CD4-positive, alpha-beta T cell treated with Interleukin-4 for 4 hours (primary cell): ENCODE results near the gene CAMSAP3.

Experiments
- DNase-seq: peaks from one replicate; pipeline ENCODE4 v3.0.0-alpha.2; 2020

Gene CAMSAP3

DNA sequence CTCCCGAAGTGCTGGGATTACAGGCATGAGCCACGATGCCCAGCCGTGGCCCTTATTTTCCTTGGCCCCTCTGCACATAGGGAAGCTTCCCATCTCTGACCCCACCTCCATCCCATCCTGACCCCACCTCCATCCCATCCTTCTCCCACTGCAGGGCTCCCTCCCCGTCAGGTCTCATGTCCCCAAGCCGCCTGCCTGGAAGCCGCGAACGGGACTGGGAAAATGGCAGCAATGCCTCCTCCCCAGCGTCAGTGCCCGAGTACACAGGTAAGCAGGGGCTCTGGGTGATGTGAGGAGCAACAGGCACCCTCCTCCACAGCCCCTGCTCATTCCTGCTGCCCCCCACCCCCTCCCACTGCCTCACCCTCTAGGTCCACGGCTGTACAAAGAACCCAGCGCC is 21.5 kb downstream of the CAMSAP3 start:
- no peak for DNase-seq

DNA sequence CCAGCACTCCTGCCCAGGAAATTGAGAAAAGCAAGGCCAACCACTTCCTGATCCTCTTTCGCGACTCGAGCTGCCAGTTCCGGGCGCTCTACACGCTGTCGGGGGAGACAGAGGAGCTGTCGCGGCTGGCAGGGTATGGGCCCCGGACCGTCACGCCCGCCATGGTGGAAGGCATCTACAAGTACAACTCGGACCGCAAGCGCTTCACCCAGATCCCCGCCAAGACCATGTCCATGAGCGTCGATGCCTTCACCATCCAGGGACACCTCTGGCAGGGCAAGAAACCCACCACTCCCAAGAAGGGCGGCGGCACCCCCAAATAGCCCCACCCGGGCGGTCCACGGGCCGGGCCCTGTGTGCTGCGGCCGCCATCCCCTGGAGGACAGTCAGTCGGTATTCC is 22.1 kb downstream of the CAMSAP3 start:
- DNase-seq: no peak

DNA sequence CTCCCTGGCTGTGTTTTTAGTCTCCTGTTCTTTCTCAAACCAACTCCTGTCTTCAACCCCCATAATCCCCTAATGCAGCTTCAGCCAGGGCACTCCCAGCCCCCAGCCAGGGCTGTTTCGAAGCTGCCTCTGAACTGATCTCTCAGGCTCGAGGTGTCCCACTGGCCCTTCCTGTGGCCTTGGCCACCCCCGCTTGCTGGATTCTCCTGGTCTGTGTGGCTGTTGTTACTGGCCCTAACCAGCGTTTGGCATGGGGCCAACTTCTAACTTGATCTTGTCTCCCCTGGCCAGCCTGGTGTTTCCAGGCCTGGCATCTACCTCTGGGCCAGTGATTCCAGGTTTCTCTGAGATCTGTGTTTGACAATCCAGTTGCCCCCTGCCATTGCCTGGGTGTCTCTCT is 22.7 kb downstream of the CAMSAP3 start:
- DNase-seq: no peak

DNA sequence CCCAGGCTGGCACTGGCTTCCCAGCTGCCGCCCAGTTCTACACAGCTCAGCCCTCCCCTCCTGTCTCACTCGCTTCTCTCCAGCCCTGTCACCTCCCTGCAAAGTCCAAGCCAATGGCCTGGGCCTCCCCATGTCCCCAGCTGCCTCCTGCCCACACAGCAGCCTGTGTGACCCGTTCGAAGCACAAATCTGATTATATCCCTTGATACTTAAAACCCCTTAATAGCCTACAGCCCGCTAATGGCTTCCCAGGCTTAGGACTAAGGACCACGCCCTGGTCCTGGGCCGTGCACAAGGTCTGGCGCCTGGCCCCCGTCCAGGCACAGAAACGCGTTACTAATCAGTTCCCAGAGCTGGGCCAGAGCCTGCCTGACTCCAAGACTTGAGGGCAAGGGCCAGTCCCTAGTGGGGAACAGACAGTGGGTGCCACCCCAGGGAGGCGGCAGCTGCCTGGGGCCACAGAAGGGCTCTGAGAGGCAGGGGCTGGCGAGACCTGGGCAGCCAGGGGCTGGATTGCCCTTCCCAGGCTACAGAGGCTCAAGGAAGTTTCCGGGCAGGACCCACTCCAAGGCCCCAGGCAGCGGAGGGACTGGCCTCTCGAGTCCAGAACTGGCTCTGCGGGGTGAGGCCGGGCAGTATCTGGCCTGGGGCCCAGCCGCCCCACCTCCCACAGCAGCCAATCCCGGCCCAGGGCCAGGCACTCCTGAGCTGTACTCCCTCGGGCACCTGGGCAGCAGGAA is 23.3 kb downstream of the CAMSAP3 start:
- no peak for DNase-seq

DNA sequence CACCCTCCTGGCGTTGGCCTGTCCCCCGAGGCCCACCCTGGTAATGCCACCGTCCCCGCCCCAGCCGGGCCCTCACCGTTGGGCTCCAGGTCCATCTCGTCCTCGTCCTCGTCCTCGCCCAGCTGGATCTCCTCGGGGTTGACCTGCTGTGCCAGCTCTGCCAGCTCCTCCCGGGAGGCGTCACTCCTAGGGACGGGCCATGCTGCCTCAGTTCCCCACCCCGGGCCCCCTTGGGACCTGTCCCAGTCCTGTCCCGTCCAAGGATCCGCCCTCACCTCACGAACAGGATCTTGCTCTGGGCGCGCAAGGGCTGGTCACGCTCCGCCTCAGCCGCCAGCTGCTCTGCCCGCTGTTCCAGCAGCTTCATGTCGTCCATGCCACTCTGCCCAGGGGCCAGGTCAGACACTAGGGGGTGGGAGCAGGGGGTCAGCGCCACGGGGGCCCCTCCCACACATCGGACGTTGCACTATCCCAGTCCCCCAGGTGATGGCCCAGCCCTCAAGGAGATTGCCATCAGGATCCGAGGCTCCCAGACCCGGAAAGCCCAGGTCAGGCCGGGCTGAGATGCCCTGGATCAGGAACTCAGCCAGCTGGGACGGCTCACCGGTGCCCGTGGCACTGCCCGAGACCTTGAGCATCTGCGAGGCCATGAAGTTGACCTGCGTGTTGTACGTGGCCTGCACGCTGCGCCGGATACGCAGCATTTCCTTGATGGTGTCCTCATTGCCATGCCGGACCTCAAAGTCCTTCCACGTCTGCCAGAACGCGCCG is 24.2 kb downstream of the CAMSAP3 start:
- DNase-seq: no peak

DNA sequence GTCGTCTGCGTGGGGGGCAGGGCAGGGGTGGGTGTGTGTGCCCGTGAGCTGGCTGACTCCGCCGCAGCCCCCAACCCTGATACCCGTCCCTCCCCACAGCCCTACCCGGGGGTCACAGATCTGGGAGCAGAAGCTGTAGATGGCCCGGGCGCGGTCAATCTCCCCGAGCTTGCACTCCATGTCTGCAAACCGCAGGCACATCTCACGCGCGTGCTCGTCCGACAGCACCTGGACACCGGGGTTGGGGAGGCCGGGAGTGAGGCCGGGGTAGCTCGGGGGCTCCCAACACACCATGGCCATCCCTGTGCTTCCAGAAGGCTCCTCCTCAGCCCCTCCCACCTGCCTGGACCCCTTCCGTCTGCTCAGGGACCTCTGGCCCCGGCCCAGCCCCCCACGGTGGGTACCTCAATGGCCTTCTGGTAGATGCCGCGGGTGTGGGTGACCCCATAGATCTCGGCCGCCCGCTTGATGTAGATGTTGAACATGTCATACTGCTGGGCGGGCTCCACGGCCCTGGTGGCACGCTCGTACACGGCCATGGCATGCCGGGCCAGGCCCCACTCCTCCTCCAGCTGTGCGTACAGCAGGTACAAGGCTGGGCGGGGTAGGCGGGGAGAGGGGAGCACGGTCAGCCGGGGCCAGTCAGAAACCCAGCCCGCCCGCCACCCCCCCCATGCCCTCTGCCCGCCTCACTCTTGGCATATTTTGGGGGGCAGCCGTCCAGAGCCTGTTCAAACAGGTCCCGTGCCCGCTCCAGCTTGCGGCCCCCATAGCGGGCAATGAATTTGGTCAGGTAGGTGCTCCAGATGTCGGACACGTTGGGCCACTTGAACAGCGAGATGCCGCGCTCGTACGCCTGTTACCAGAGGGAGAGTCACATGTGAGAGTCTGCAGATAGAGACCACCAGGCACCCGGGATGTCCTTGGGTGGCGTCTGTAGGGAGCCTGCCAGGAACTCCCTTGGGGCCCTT is 25.1 kb downstream of the CAMSAP3 start:
- DNase-seq: no peak

DNA sequence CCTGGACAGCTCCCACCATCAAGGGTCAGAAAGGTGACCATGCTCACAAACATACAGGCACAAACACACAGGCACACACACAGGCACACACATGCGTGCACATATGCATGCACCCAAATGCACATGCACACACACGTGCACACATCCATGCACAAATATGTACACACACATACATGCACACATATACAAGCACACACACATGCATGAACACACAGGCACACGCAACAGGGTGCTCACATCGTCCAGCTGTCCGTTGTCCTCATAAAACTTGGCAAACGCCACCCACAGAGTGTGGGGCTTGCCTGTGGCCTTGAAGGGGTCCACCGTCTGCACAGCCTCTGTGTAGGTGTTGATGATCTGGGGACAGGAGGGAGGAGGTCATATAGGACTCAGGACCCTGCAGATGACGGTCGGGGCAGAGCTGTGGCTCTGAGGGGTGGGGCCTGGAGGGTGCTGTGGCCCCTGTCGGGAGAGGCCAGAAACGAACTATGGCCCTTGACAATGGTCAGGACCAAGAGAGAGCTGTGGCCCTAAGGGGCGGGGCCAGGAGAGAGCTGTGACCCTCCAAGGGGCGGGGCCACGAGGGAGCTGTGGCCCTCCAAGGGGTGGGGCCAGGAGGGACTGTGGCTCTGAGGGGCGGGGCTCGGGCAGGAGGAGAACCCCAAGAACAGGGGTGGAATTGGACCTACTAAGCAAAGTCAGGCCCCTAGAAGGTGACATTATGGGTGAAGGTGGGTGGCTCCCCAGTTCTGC is 27.4 kb downstream of the CAMSAP3 start:
- no peak for DNase-seq

DNA sequence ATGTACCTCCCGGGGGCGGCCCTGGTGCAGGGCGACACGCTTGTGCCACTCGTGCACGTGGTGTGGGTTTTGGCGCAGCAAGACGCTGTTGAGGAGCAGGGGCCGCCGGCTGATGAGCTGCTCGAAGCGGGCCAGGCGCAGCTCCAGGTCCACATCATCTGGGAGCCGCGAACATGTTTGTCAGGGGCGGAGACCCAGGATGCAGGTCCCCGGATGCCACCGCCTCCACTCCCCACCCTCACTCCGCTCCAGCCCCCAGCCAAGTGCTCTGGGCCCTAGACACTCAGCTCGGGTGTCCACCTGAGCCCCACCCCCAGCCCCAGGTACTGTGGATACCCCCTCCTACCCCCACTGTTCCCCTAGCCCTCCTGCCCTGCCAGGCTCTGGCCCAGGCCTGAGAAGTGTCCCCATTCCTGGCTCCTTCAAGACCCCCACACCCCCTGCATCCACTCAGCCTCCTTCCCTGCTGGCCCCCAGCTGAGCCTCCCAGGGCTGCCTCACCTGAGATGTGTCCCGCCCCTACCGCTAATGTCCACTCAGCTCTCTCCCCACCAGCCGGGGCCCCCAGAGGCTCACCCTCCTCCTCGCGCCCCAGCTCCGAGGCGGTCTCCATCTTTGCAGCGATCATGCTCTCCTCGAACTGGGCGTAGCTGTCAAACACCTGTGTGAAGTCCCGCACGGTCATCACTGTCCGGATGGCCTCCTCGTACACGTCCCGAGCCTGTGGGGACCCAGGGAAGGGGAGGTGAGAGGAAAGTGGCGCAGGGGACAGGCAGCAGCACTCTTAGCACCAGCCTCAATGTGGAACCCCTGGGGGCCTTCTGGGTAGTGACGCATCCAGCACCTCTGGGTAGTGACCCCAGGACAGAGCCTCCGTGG is 28.3 kb downstream of the CAMSAP3 start:
- DNase-seq: no peak

DNA sequence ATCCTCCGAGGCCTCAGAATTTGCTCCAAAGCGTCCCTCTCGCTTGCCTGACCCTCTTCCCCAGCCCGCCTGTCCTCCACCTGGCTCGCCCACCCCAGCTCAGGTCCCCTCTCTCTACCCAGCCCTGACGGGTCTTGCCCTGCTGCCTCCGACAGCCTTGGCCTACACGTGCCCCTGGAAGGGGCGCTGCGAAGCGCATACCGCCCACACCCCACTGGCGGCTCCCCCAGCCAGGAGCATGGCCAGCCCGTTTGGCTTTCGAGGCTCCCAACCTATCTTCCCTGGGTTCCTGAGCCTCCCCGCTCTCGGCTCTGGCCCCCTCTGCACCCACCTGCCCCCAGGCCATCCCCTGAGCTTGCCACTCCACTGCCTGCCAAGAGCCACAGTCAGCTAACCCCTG is 29.1 kb downstream of the CAMSAP3 start:
- no peak for DNase-seq

DNA sequence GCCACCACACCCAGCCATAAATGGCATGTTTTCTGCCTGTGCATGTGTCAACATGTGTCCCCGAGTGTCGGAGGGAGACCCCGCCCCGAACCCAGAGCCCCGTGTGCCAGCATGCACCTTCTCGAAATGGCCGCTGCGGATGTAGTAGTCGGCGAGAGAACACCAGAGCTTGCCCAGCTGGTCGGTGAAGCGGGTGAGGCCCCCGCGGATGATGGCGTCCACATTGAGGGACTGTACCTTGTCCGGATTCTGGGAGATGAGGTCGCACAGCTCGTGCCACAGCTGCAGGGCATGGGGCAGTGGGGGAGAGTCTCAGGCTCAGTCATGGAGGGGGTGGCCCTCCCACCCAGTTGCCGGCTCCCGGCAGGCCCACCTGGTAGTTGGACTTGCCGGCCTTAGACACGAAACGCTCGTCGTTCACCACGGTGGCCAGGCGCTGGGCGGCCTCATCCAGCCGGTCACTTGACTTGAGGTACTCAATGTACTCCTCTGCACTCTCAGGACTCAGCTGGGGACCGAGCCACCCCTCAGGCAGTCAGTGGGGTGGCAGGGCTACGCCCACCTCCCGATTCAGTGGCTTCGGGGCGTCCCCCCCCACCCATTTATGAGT is 30.2 kb downstream of the CAMSAP3 start:
- no peak for DNase-seq

DNA sequence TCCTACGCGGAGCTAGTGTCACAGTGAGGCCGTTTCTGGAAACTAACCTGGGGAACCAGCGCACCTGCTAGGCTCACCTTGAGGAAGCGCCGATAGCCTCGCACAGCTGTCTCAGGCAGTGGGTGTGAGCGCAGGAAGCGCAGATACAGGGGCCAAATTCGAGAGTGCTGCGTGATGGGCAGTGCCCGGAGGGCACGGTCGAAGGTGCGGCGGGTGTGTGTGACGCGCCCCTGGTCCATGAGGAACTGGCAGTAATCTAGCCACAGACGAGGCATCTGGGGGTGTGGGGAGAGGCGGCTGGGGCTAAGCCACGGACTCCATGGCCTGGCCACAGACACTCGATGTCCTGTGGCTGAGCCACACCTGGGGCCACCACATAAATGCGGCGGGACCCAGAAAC is 31.5 kb downstream of the CAMSAP3 start:
- DNase-seq: no peak

DNA sequence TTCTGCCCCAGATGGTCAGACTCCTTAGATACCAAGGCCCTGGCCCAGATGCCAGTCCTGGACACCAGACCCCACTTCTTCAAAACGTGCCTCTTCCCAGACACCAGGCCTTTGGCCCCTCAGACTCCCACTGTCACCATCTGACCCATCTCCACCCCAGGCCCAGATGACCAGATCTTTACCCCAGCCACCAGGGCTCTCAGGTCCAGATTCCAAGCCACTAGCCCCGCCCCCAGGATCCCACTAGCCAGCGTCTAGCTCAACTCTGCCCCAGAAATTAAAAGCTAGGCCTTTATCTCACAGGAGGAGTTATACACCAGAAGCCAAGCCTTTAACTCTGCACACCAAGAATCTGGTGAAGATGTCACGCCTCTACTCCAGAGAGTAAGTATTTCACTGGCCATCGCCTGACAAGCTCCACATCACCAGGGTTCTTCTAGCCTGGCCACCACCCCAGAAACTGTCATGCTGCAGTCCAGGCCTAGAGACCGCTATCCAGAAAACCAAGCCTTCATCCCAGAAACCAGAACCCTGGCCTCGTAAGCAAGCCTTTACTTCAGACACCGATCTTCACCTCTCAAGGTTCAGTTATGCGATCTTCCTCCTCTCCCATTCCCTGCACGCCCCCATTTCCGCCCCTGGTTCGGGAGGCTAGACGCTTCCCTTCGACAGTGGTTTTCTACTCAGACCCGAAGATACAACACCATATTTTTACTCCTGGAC is 33.1 kb downstream of the CAMSAP3 start:
- DNase-seq: no peak

DNA sequence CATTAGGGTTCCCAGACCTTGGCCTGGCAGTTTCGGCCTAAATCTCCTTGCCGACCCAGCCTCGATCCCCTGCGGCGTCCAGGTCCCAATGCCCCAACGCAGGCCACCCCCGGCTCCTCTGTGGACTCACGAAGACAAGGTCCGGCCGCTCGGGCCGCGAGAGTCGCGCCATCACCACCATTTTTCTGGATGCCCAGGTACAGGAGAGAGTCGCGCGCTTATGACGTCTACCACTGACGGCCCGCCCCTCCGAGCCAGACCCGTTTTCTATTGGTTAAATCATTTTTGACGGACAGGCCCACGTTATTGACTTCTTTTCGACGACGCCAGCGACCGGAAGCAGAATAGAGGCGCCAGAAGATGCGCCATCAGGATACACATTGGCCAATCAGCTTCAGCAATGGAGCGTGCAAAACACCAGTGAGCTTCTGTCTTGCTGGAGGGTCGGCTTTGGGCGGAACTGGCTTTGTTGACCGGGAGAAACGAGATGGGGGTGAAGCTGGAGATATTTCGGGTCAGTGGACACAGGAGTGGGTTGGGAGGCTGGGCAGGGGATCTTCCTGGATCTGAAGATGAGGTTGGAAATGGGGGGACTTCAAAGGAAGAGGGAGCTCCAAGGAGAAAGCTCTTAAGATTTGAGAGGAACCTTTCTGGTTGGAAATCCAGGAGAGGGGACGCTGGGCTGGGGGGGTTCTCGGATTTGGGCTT is 33.8 kb downstream of the CAMSAP3 start, which contains the start of the genes PET100 and XAB2:
Gene PET100 (plus strand): TSS at position 447 of the 708 bp plus-strand sequence. CDS start 41 bp downstream, at position 488.
Gene XAB2 (minus strand): TSS at position 199 of the 708 bp plus-strand sequence. CDS start 18 bp downstream, at position 181.
- peak; percentile 98 for DNase-seq

DNA sequence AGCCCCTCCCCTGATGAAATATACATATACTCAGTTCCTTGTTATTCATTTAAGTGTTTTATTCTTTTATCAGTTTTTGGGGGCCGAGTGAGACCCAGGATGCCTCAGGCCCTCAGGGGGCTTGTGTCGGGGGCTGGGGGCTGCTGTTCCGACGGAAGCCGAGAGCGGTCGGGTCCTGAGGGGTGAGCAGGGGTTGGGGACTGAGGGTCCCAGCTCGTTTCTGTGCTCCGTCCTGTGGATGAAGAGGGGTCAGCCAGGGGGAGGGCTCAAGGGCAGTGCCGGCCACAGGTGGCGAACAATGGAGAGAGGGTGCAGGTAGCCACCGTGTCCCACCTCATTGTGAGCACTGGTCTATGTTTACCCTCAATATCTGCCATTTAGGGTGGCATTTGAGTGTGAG is 35.9 kb downstream of the CAMSAP3 start:
- DNase-seq: no peak

DNA sequence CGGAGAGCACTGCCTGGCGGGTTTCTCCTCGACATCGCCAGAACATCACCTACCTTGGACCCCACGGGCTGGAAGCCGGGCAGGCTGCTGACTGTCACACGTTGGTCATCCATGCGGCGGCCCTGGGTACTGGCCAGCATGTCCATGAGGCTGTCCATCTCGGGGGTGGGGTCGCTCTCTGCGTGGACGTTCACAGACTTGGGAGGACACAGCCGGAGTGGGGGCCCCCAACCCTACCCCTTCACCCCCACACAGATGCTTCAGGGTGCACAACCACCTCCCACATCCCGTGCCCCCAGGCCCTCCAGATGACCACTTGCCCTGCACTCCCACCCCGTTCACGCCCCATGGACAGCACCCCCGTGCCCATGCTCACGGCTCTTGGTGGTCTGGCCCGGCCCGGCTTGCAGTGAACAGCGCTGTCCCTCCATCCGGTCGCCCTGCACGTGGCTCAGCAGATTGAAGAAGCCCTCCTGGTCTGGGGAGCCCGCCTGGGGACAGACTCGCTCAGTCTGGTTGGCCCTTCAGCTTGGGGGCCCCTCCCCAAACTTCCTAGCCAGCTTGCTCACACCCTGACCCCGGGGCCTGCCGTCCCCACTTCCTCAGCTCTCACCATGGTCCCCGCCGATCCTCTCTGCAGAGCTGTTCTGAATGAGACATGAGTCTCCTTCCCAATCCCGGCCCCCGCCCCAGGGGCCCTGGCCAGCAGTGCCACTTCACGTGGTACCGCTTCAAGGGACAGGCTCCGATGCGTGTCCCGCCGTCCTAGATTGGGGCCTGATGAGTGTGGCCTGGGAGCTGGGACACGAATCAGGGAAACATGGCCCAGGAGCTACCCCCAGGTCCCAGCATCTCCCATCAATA is 36.9 kb downstream of the CAMSAP3 start:
- DNase-seq: no peak

DNA sequence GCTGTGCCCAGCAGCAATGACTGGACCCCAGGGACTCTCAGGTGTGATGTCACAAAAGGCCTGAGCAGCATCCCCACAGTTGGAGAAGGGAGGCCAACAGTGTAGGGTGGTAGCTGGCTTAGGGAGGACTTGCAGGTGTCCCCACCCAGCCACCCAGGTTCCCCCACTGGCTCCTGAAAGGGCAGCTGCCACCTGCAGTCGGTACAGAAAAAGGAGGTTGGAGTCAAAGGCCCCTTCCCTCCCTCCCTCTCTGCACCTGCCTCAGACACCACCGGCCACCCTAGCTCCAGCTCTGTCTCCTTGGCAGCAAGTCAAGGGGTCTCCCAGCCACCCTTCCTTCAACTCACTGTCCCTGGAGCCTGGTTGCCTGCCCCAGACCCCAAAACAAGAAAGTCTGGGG is 38.0 kb downstream of the CAMSAP3 start, which contains the start of gene PCP2:
Gene PCP2 (minus strand): TSS at position 22 of the 400 bp plus-strand sequence. CDS start 262 bp downstream, outside the sequence.
- DNase-seq: no peak

DNA sequence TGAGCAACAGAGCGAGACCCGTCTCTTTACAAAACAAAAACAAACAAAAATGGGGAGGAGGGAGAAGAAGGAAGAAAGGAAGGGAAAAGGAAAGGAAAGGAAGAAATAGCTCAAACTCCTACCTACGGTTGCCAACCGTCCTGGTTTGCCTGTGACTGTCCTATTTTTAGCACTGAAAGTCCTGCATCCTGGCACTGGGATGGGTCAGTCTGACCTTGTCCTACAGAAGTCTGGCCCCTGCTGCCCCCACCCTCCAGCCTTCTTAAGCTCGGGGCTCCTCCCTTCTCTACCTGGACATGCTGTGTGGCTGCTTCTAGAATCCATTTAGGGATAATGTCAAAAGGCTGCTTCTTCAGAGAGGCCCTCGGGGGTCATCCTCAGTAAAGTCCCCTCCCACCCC is 40.0 kb downstream of the CAMSAP3 start:
- DNase-seq: no peak

DNA sequence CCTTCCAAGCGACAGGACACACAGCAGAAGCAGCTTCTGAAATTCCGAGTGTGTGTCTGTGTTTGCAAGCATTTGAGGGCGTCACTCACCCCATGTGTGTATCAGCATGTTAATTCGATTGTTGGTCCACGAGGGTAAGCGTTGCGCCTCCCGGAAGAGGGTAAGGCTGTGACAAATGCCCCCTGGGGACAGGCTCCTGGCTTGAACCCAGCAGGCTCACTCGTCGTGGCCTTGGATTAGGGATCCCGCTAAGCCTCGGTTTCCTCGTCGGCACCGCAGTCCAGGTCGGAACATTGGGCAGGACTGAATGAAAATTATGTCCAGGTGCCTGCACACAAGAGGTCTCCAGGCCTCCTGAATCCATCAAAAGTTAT is 40.6 kb downstream of the CAMSAP3 start:
- DNase-seq: no peak
